MV-4-11 (cell line): ENCODE data around the gene NLGN1.
"Not testable (repeated sequence)": the region's sequence is repeated elsewhere in the genome, so short reads cannot be mapped to it uniquely, and the experiment has no call there.

Experiments used
- DNase-seq: peaks from one replicate; lab custom pipeline; 2025; lab: John Stamatoyannopoulos, UW

Gene NLGN1

DNA sequence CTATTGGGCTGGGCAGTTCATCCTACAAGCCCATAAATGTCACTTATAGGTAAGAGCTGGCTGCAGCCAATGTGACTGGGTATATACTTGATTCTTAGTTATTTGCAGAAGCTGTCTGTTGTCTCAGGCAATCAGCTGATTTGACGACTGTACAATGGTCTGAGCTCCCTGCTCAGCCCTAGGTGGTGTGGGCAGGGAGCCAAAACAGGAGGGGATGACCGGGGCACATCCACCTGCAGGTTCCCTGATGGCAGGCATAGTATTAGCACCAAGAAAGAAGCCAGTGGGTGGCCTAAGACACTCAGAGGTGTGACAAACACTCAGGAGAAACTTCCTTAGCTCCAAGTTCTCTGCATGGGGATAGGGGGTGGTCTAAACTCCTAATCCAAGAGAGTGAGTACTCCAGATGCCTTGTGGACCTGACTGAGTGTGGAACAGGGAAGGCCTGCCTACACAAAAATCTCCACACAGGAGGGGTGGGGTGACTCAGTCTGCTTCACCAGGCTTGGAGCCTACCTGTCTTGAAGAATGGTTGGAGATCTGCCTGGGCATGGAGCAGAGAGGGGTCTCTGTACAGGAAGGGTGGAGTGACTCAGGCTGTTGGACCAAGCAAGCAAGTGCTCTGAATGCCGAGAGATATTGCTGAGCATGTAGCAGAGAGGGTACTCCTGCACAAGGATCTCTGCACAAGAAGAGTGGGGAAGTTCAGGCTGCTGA lies 771.2 kb downstream of the NLGN1 start:
- no peak for DNase-seq

- DNase-seq, result no peak
Measured at GRCh38 chr3:174169736-174170135, 772.2 kb downstream of the NLGN1 start.

DNA sequence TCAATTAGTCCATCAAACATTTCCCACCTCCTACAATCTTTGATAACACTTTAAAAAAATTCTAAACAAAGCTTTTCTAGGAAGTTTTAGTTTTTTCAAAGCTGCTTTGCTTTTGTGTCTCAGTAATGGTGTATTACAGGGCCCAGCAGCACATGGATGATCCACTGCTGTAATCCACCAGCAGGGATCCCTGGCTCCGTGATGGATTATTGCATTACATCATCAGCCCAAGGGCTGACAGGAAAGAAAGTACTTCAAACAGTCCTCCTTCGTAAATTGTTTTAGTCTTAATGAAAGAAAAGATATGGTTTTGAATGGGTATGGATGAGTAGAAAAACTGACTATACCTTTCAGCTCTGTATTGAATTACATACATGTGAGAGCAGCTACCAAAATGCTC lies 772.7 kb downstream of the NLGN1 start:
- no peak for DNase-seq

GRCh38 chr3:174186377-174186989 lies 788.9 kb downstream of the NLGN1 start:
- no peak for DNase-seq

DNA sequence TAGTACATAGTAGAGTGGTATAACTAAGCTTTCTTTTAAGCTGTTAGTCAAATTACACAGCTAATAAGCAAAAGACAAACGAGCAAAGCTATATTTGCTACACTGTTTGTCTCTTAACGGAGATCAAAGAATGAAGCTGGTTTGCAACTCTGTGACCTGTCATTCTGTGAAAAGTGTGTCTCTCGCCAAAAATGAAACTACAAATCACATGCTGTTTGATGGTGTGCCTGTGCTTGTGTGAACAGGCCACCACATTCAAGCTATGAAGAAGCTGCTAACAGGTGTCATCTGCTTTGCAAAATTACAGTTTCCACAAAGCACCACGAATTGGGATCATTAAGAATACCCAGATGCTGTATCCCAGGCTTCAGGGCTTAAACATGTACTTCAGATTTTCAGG lies 793.8 kb downstream of the NLGN1 start:
- no peak for DNase-seq

DNA sequence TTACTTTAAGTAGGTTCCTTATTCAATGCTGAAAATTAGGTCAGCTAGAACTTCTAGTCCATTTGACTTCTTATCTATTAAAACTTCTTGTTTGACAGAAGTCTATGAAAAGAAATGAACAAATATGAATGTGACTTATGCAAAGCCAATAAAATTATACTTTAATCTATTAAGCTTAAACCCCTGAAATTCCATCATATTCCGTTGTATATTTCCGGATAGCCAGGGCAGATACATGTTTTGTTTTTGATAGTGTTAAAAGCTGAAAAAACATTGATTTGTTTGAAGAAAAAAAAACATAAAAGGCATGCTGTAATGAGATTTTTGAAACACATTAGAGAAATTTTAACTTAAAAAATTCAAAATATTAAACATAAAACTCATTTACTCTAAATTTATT lies 794.4 kb downstream of the NLGN1 start:
- DNase-seq, result no peak

- no peak for DNase-seq
Measured at GRCh38 chr3:174192471-174192870, 794.9 kb downstream of the NLGN1 start.

- DNase-seq, result no peak
Measured at GRCh38 chr3:174193604-174194003, 796.1 kb downstream of the NLGN1 start.

DNA sequence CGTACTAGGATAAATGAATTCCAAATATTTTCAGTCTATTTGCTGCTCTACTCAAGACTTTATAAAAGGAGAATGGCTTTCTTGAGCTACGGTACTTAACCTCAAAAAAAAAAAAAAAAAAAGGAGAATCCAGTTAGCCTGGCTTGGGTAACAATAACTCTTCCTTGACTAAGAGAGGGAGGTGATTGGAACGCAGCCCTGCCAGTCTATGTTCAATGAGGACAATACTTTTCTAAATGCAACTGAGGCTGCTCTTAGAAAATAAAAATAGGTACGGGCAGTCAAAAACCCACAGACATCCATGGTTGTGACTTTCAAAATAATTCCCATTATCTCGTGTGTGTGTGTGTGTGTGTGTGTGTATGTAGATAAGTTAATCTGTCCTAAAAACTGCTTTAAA lies 799.9 kb downstream of the NLGN1 start:
- no peak for DNase-seq

DNA sequence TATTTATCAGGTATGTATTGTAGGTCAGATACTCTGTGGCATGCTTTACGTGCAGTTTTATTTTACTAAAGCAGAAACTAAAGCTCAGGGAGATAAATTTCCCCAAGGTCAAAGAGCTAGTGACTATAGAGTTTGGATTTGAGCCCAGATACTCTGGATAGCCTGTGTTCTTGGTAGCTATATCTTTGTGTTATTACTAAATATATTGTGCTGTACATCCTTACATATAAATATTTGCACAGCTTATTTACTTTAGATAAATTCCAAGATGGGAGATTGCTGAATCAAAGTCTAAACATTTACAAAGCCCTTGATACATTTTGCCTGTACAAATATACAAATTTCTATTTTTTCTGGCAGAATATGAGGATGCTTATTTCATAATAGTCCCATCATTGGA lies 800.7 kb downstream of the NLGN1 start:
- no peak for DNase-seq

GRCh38 chr3:174199696-174200095 lies 802.2 kb downstream of the NLGN1 start:
- no peak for DNase-seq

DNA sequence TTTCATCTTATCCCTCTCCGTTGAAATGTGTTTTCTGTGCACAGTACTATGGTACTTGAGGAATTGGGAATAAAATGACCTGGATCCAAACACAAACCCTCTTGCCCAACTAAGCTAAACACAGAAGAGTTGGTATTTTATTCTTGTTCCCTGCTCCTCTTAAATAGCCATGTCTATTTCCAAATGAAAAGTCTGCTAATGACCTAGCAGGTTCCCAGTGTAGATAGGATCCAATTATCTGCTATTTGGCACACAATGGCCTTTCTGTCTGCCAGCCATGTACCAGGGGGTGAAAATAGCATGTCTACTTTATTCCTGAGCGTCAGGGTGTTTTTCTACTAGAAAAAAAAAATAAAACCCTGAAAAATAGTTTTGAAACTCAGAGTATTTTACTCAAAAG lies 804.6 kb downstream of the NLGN1 start:
- DNase-seq, result no peak

DNA sequence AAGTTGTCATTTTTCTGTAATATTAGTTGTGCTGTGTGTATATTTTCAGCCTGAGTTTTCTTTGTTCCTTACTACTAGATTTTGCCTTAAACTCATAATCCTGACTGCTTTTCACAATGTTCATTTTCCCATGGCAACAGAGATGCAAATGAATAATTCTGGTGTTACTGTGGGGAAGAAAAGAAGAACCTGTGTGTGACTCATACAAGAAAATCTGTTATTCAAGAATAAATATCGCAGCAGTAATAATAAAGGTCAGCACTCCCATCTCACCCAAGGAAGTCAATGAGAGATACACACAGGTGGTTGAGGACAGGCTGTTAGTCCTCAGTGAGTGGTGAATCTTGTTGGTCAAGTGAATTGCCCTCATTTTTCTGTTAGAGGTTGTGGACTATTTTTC lies 805.0 kb downstream of the NLGN1 start:
- DNase-seq, result no peak

DNA sequence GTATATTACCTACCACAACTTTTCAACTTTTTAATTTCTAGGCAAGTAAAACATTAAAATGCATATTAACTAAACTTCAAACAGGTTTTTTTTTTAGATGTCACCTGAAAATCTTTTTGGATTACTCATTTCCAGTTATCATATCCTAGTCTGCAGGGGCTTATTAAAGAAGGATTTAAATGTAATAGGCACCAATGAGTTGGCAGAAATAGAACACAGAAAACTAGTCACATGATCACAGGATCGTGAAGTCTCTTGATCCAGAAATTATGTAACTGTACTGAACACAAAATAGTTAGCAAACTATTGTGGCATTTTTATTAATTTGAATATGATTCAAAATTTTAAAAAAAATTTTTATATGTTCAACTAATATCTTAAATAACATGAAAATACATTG lies 807.2 kb downstream of the NLGN1 start:
- DNase-seq, result no peak

GRCh38 chr3:174206607-174207192 lies 809.2 kb downstream of the NLGN1 start:
- DNase-seq, result no peak

- DNase-seq, result no peak
Measured at GRCh38 chr3:174208161-174208560, 810.6 kb downstream of the NLGN1 start.

DNA sequence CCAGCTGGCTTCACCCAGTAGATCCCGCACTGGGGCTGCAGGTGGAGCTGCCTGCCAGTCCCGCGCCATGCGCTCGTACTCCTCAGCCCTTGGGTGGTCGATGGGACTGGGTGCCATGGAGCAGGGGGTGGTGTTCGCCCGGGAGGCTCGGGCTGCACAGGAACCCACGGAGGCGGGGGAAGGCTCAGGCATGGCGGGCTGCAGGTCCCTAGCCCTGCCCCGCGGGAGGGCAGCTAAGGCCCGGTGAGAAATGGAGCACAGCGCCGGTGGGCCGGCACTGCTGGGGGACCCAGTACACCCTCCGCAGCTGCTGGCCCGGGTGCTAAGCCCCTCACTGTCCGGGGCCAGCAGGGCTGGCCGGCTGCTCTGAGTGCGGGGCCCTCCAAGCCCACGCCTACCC lies 814.4 kb downstream of the NLGN1 start:
- DNase-seq, result not testable (repeated sequence)

DNA sequence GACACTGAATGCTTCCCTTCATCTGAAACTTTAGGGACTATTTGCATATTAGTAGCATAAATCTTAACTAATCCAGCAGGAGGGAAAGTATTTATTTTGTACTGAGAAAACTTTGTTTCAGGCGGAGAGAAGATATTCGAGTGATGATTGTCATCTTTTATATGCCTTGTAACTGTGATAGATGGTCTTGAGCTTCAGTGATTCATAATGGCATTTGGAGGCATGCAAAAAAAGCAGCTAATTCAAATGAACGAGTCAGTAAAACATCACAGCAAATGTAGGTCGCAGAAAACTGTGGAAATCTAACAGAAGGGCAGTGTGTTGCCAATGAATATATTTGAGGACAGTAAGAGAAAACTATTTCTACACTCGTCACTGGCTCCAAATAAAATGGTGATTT lies 817.9 kb downstream of the NLGN1 start:
- DNase-seq, result no peak

DNA sequence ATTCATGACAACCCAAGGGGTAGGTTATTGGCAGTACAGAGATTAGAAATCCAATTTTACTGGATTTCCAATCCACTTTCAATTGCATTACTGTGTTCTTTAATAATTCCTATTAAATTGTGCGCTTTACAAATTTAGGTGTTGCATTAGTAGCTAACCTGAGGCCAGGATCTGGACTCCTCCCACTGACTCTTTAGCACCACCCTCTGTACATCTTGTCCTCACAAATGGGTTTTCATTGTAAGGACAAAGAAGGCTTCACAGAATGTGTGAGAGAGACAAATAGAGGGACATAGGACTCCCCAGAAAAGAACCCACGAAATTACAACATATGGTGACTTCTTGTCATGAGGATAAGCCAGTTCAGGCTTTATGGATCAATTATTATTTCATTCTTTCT lies 818.5 kb downstream of the NLGN1 start:
- DNase-seq, result no peak

GRCh38 chr3:174216946-174217718 lies 819.6 kb downstream of the NLGN1 start:
- DNase-seq, result no peak

- DNase-seq, result no peak
Measured at GRCh38 chr3:174218016-174218415, 820.5 kb downstream of the NLGN1 start.

DNA sequence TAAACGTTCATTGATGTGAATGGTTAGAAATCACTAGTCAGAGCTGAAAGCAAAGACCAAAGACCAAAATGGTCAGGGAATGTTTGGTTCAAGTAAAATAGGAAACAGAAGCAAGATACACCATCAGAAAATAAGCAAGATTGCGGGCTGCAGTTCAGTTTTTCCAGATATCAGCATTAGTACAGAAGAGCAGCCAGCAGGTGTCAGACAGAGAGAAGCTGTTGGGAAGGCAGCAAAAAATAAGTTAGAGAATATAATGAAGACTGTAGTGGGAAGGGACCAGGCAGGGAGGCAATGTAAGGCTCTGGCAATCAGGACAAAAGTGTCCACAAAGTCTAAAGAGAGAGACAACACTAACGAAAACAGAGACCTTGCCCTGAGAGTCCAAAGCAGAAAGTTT lies 822.2 kb downstream of the NLGN1 start:
- no peak for DNase-seq
